ENCODE measurements around the gene LINGO4. TPM values are rescaled to one million over a fixed set of nuclear protein-coding genes. Genes with fewer than 3 reads are reported as not detected.

LINGO4 gene
- total and polyA plus RNA-seq, 2 of the 13 experiments (the other 11 are each of a cell fraction or from before 2014, with no cell fraction given) = 0.02 to 0.05 TPM

DNA sequence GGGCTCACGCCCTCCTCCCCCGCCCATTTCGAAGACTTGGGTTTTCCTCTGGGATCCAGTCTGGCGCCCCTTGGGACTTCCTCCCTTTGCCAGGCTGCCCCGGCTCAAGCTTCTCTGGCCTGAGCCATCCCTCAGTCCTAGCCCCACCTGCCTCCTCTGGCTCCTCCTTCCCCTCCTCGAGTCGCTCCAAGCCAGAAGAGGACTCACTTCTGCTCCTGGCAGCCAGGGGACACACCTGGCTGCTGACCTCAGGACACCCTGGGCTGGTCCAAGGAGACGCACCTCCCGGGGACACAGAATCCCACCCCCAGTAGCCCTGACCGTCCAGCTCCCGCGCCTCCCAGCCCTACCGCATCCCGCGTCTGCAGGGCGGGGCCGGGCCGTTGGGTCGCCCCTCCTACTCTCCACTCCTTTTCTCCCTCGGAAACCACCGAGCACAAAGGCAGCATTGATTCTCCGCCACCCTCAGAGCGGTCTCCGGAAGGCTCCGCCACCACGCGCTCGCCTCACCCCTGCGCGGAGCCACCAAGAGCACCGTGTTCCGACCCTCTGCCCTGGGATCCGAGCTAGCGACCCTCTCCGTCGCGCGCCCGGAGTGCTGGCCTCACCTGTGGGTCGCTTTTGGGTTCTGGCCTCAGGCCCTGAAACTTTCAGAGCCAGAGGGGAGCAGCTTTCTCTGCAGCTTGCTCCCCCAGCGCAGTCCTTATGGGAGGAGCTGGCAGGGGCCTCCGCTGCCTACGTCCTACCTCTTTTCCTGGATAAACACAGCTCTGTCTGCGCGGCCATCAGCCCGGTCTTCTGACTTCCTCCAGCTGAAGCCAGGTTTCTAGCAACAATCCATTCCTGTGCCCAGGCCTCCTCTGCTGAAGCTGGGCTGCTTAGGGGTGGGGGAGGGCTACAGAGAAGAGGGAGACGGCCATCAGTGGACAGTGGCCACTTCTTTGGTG is 34.5 kb upstream of the LINGO4 start, which contains the start of gene C2CD4D (continued):
- TF ChIP-seq ZNF512 (CRISPR knock-in tag; IDR thresholded peaks at IDR 0.05) (no peak), TAF1 (CRISPR knock-in tag; IDR thresholded peaks at IDR 0.05) (peak; percentile 64; the same call in 1 of the 2 replicates), ZNF713 (CRISPR knock-in tag; IDR thresholded peaks at IDR 0.05) (no peak), USF2 (IDR thresholded peaks at IDR 0.05; ENCODE audit: low read depth, low read length) (no peak), USF2 (CRISPR knock-in tag; IDR thresholded peaks at IDR 0.05; ENCODE audit: borderline replicate concordance) (no peak), NRL (CRISPR knock-in tag; IDR thresholded peaks at IDR 0.05; ENCODE audit: borderline replicate concordance) (peak; percentile 80), U2AF2 (IDR thresholded peaks at IDR 0.05; ENCODE audit: low read depth, low read length) (no peak), ZNF225 (CRISPR knock-in tag; IDR thresholded peaks at IDR 0.05) (0 out of 2 replicates have a peak, but pooled peaks have one; percentile 18), PHF8 (CRISPR knock-in tag; IDR thresholded peaks at IDR 0.05) (peak; percentile 51; the same call in 1 of the 2 replicates), ZNF609 (CRISPR knock-in tag; IDR thresholded peaks at IDR 0.05; ENCODE audit: borderline replicate concordance) (no peak)
- TF ChIP-seq, protein P1, sequence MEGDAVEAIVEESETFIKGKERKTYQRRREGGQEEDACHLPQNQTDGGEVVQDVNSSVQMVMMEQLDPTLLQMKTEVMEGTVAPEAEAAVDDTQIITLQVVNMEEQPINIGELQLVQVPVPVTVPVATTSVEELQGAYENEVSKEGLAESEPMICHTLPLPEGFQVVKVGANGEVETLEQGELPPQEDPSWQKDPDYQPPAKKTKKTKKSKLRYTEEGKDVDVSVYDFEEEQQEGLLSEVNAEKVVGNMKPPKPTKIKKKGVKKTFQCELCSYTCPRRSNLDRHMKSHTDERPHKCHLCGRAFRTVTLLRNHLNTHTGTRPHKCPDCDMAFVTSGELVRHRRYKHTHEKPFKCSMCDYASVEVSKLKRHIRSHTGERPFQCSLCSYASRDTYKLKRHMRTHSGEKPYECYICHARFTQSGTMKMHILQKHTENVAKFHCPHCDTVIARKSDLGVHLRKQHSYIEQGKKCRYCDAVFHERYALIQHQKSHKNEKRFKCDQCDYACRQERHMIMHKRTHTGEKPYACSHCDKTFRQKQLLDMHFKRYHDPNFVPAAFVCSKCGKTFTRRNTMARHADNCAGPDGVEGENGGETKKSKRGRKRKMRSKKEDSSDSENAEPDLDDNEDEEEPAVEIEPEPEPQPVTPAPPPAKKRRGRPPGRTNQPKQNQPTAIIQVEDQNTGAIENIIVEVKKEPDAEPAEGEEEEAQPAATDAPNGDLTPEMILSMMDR (CRISPR knock-in tag; IDR thresholded peaks at IDR 0.05) = 0 out of 2 replicates have a peak, but pooled peaks have one; percentile 12
- TF ChIP-seq, protein P2, sequence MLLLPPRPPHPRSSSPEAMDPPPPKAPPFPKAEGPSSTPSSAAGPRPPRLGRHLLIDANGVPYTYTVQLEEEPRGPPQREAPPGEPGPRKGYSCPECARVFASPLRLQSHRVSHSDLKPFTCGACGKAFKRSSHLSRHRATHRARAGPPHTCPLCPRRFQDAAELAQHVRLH (CRISPR knock-in tag; IDR thresholded peaks at IDR 0.05; ENCODE audit: borderline replicate concordance, low read depth) = 0 out of 2 replicates have a peak, but pooled peaks have one; percentile 13
- TF ChIP-seq, protein P3, sequence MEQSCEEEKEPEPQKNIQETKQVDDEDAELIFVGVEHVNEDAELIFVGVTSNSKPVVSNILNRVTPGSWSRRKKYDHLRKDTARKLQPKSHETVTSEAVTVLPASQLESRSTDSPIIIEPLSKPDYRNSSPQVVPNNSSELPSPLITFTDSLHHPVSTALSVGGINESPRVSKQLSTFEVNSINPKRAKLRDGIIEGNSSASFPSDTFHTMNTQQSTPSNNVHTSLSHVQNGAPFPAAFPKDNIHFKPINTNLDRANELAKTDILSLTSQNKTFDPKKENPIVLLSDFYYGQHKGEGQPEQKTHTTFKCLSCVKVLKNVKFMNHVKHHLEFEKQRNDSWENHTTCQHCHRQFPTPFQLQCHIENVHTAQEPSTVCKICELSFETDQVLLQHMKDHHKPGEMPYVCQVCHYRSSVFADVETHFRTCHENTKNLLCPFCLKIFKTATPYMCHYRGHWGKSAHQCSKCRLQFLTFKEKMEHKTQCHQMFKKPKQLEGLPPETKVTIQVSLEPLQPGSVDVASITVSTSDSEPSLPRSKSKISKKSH (CRISPR knock-in tag; IDR thresholded peaks at IDR 0.05; ENCODE audit: borderline replicate concordance) = peak; percentile 94

Measured in HepG2 (cell line).